HG02798 (cell line): ENCODE results near the gene TBC1D24.

ENCODE experiments used
- ATAC-seq: cut with Tn5 transposase; IDR thresholded peaks from one replicate; pipeline ENCODE4 v1.9.1; 2021; ENCODE audit warnings: mild to moderate bottlenecking; ENCODE audit not compliant: unreplicated experiment, poor library complexity

The TBC1D24 gene

GRCh38 chr16:2449118-2449517, 25.8 kb upstream of the TBC1D24 start:
- no peak for ATAC-seq

GRCh38 chr16:2450535-2450934, 24.4 kb upstream of the TBC1D24 start:
- no peak for ATAC-seq

GRCh38 chr16:2450975-2451381, 23.9 kb upstream of the TBC1D24 start:
- ATAC-seq = no peak

GRCh38 chr16:2451851-2452320, 23.0 kb upstream of the TBC1D24 start:
- ATAC-seq = no peak

GRCh38 chr16:2452650-2453049, 22.3 kb upstream of the TBC1D24 start:
- no peak for ATAC-seq

GRCh38 chr16:2455081-2455845, 19.7 kb upstream of the TBC1D24 start:
- no peak for ATAC-seq

- ATAC-seq = no peak
These were observed 18.3 kb upstream of the TBC1D24 start for GRCh38 chr16:2456551-2457153.

GRCh38 chr16:2457267-2457666, 17.7 kb upstream of the TBC1D24 start:
- ATAC-seq = no peak

GRCh38 chr16:2457946-2458345, 17.0 kb upstream of the TBC1D24 start:
- ATAC-seq = no peak

GRCh38 chr16:2458887-2459646, 15.9 kb upstream of the TBC1D24 start:
- no peak for ATAC-seq

GRCh38 chr16:2459647-2460390, 15.1 kb upstream of the TBC1D24 start, which contains the start of gene TEDC2:
Gene TEDC2, plus strand, starts transcription at chr16:2460109. Its CDS starts 36 bp downstream, at chr16:2460145.
- peak; percentile 95 for ATAC-seq

- ATAC-seq = no peak
These were observed 14.6 kb upstream of the TBC1D24 start for GRCh38 chr16:2460391-2460713.

- ATAC-seq = no peak
These were observed 14.0 kb upstream of the TBC1D24 start for GRCh38 chr16:2460916-2461315.

- no peak for ATAC-seq
These were observed 12.7 kb upstream of the TBC1D24 start for GRCh38 chr16:2462031-2462866.

- no peak for ATAC-seq
These were observed 10.6 kb upstream of the TBC1D24 start for GRCh38 chr16:2464333-2464732.

- ATAC-seq = no peak
These were observed 9.1 kb upstream of the TBC1D24 start for GRCh38 chr16:2465653-2466415.

- no peak for ATAC-seq
These were observed 8.0 kb upstream of the TBC1D24 start for GRCh38 chr16:2466667-2467527.
